ELR (cell line): ENCODE results near the gene ANKRD50.

Experiments used
- DNase-seq: peaks from one replicate; pipeline ENCODE4 v3.0.0-alpha.2; 2015; ENCODE audit warnings: low read depth

The ANKRD50 gene

DNA sequence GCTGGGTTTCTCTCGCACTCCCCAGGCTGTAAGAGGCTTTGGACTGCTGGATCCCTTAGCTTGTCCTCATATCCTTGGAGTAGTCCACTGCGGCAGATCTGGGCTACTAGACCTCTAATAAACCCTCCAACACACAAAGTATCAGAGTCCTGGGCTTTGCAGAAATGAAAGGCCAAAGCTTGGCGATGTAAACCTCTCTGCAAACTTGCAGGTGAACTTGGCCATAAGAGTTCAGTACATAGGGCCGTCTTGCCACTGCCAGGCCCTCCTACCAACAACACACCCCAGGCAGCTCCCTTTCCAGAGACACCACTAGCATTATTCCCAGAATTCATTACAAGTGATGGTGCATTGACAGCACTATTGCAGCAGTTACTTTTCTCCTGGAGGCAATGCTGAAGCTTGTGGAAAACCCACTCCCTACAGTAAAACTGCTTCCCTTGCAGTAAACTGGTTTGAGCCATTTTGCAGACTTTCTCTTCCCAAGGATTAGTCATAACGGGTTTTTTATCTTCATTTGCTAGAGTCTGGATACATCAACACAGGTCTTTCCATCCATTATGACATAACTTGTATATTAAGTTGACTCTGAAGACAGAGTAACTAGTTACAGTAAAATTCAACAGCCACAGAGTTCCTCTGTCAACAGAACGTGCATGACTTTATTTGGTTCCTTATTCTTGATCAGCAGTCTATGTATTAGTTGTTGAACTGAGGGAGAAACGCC, 2.4 kb downstream of the ANKRD50 start:
- peak; percentile 45 for DNase-seq

DNA sequence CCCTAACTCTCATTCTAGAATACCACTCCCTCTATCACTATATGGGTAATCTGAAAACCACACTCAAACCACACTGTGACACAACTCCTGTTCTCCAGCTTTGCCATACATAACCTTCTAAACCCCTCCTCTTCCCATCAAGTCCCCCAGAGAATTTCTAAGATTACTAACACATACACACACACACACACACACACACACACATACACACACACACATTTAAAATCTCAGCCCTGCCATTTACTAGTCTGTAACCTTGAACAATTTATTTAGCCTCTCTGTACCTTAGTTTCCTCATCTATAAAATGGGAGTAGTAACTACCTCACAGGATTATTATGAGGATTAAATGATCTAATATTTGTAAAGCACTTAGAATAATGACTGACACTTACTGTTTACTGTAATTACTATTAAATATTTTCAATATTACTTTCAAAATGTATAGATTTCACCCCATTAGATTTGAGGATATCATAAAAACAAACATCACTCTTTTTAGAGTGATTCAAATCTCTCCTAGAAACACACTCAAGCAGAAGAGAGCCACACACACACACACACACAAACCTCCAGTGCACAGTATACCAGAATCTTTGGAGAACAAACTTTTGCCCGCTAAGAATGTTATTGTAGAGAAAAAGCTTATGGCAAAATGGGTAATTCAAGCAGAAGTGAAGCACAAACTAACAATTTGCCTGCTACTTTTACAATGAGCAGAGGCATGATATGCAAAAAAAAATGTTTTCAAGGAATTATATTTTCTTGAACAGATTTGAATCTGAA, 3.8 kb downstream of the ANKRD50 start:
- DNase-seq = peak; percentile 28

- no peak for DNase-seq
Observed at GRCh38 chr4:124705393-124705792, 7.1 kb downstream of the ANKRD50 start.

- no peak for DNase-seq
Observed at GRCh38 chr4:124703154-124703553, 9.4 kb downstream of the ANKRD50 start.

DNA sequence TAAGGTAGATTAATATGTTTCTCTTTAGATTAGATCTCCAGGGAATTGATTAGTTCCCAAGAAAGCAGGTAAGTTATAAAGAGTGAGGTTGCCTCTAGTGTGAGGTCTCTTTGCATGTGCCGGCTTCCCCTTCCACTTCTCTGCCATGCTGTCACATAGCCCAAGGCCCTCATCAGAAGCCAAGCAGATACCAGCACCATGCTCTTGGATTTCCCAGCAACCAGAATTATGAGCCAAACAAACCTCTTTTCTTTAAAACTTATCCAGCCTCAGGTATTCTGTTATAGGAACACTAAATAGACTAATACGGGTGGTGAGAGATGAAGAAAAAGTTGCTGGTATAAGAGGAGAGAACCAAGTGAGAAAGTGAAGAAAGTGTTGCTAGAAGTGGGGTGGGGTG, 15.1 kb downstream of the ANKRD50 start:
- DNase-seq = no peak

- no peak for DNase-seq
Observed at GRCh38 chr4:124696182-124696581, 16.4 kb downstream of the ANKRD50 start.

DNA sequence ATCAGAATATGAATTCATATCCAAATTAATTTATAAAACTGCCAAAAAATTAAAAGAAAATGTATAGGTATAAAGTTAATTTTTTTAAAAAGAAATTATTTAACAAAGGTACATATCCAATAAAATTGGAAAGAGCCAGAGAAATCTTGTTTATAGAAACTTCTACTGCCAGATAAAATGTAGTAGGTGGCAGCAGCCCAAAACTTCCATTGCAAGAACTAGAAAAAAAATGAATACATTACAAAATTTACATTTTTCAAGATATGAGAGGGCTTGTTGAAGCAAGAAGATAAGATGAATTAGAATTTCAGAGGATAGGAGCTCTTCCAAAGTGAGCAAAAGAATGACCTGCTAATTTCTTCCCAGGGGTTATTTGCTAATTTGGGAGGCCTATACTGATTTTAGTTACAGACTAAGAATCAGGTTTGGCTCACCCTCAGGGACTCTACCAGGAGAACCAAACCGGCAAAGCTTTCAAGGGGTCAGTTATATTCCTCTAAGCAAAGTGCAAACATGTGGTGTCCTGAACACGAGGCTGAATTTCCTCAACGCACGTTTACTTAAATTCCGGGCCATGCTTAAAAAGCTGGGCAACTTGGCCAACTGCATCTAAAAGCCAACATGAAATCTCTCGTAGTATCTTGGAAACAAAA, 17.5 kb downstream of the ANKRD50 start:
- DNase-seq = no peak

DNA sequence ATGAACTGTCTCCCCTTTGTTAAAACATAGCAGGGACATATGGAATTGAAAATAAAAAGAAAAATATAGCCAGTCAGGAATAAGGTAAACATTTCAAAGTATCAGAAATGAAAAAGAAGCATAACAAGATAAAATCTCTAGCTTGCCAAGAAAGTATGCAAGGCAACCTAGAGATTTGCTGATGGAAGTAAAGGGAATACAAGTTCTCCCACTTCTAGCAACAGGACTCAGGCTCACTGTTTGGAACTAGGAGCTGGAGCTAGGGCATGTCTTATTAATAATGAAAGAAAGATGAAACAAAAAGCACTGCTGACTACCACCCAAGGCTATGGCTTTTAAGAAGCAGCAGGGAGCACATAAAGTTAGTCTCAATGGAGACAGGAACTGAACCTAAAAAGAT, 18.2 kb downstream of the ANKRD50 start:
- no peak for DNase-seq

DNA sequence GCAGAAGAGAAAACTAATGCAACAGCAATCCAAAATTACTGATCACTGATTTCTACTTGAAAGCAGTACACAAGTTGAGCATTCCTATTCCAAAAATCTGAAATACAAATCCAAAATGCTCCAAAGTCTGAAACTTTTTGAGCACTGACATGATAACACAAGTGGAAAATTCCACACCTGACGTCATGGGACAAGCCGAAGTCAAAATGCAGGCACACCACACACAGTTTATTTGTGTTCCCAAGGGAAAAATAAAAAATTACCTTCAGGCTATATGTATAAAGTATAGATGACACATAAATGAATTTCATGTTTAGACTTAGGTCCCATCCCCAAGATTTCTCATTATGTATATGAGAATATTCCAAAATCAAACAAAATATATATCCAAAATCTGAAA, 20.7 kb downstream of the ANKRD50 start:
- DNase-seq = no peak

- no peak for DNase-seq
Observed at GRCh38 chr4:124686279-124686678, 26.3 kb downstream of the ANKRD50 start.

DNA sequence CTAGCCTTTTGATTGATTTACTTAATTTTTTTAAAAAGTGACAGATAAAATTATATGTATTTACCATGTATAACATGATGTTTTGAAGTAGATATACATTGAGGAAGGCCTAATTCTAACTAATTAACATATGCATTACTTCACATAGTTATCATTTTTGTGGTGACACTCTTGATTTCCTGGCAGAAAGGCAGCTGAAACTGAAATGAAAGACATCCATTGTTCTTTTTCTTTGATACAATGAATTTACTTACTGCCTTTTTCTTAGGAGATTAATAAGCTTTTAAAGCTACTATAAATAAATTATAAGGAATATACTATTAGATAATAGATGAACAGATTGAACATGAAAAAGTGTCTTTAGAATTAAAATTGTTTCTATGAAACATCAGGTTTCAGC, 26.7 kb downstream of the ANKRD50 start:
- DNase-seq = peak; percentile 16

DNA sequence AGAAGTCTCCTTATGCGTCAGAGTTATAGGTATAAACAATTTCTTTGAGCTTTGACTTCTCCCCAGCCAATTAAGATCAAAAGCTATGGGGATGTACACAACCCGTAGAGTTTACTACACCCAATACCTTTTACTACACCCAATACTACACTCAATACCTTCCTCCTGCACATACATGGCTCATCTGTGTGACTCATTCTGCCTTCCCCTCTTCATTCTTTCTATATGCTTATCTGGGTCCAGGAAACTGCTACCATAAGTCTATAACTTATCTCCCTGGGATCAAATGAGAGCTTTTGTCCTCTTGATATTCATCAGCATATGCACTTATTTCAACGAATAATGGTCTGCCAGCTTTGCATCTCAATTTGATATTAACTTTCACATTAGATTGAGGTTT, 28.2 kb downstream of the ANKRD50 start:
- DNase-seq = peak; percentile 49

- DNase-seq = no peak
Observed at GRCh38 chr4:124682384-124682783, 30.1 kb downstream of the ANKRD50 start.

DNA sequence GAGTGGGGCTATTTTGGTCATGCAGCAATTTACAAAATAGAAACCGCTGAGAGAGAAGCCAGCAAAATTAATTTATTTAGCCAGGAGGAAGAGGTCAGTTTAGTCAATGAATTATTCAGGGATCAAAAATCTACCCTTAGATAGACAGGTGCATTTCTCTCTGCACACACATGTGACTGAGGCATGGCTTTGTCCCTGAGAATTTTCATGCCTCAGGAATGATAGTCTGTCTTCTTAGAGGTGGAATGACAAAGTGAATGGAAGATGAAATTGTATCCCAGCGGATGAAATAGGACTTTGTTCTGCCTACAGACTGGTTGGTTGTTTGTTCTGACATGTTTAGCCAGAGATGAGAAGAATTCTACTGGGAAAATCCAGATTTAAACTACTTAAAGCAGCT, 46.0 kb downstream of the ANKRD50 start:
- no peak for DNase-seq

DNA sequence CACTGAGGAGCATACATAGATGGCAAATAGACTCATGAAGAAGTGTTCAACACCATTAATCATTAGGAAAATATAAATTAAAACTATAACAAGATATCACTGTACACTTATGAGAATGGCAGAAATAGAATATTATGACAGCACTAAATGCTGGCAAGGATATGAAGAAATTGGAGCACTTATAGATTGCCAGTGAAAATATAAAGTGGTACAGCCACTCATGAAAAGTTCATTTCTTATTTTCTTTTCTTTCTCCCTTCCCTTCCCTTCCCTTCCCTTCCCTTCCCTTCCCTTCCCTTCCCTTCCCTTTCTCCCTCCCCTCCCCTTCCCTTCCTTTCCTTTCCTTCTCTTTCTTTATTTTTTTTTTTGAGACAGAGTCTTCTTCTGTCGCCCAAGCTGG, 53.7 kb downstream of the ANKRD50 start:
- DNase-seq = no peak

DNA sequence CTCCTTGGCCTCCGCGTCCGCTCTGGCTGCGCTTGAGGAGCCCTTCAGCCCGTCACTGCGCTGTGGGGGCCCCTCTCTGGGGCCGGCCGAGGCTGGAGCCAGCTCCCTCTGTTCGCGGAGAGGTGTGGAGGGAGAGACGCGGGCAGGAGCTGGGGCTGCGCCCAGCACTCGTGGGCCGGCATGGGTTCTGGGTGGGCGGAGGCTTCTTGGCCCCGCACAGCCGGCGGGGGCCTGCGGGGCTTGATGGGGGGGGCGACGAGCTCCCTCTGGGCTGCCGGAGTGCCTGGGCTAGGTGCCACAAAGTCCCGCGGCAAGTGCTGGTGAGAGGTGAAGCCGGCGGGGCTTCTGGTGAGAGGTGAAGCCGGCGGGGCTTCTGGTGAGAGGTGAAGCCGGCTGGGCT, 61.9 kb downstream of the ANKRD50 start:
- DNase-seq = no peak

DNA sequence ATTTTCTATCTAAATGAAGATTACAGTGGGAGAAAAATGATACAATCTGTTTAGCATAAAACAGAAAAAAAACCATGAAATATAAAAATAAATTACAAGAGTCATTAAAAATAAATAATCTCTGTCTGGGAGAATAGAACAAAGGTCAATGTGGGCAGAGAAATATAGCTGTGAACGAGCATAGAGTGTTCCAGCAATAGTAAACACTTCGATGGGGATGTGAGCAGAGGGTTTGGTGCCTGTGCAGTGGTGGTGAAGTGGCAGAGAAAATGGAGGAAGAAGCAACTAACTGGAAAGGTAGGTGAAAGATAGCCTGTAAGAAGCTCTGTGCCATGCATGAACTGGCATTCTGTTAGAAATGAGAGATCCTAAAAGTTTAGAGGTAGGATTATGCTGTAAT, 64.9 kb downstream of the ANKRD50 start:
- DNase-seq = no peak

DNA sequence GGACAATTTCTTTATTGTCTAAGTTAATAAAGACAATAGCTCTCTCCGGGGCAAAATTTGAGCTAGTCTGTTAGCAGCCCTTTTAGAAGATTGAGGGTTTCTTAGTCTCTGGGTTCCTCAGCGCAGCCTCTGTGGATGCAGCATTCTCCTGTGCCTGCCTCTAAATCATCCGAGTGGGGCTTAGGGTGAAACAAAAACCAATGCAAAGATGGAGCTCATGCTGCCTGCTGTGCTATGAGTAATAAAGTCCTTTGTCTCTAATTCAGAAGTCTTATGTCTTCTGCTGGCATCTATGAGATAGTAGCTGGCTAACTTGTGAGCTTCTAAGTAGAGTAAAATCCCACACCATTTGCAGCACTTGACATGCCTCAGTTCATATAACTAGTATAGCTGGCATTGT, 67.9 kb downstream of the ANKRD50 start:
- no peak for DNase-seq

GRCh38 chr4:124642846-124643245, 69.7 kb downstream of the ANKRD50 start:
- no peak for DNase-seq

DNA sequence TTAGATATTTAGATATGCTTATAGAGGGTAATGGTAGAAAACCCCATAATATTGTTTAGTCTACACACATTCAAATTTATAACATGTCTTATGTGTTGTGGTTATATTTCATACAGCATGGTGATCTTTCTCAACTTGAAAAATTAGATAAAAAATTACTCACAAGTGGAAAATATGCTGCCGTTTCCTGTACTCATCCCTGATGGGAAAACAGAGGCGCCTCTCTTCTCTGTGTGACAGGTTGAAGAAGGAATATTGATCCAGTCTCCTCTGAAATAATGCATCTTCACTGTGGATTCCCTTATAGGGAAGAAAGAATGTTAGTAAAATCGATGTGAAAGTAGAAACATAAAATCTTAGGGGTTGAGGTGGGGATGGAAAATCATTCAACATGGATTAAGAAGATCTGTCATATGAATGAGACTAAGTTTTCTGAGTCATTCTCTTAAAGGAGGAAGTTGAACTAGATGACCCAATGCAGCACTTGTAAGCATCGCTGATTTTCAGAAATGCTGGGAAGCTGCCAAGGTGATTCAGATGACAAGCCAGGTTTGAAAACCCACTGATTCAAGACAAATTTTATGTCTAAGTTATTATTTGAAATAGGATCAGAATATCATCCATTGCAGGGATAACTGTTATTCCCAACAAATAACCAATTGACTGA, 70.7 kb downstream of the ANKRD50 start:
- DNase-seq = peak; percentile 96

GRCh38 chr4:124640022-124640730, 72.4 kb downstream of the ANKRD50 start:
- peak; percentile 92 for DNase-seq

- no peak for DNase-seq
Observed at GRCh38 chr4:124637321-124637720, 75.2 kb downstream of the ANKRD50 start.
